IPS DF 6.9 (cell line): Measurements from ENCODE around the gene PODXL2.
"Not testable (repeated sequence)": the region's sequence is repeated elsewhere in the genome, so short reads cannot be mapped to it uniquely, and the experiment has no call there.

Source experiments
- DNase-seq: peaks from one replicate; pipeline ENCODE4 v3.0.0-alpha.2; 2013; ENCODE audit warnings: low read depth, low spot score
- H3K27ac ChIP-seq: one replicate; pipeline ENCODE4 v1.5.1; 2013; ENCODE audit warnings: low read length, control low read depth
- H3K27me3 ChIP-seq: 2 replicates; pipeline ENCODE4 v1.6.1; 2013; ENCODE audit warnings: mild to moderate bottlenecking, low read length; ENCODE audit not compliant: control insufficient read depth, insufficient read depth
- H3K36me3 ChIP-seq: 2 replicates; pipeline ENCODE4 v1.6.1; 2013; ENCODE audit warnings: low read length; ENCODE audit not compliant: control insufficient read depth, insufficient read depth
- H3K4me1 ChIP-seq: 2 replicates; pipeline ENCODE4 v1.6.1; 2013; ENCODE audit warnings: low read length; ENCODE audit not compliant: control insufficient read depth, insufficient read depth
- H3K4me3 ChIP-seq: 2 replicates; pipeline ENCODE4 v1.5.1; 2013; ENCODE audit warnings: mild to moderate bottlenecking, low read length
- H3K9me3 ChIP-seq: 2 replicates; pipeline ENCODE4 v1.6.1; 2013; ENCODE audit warnings: low read length, inconsistent platforms; ENCODE audit not compliant: control insufficient read depth, insufficient read depth
- WGBS: extraction: QIAGEN DNeasy Blood & Tissue Kit; methylation state at CpG from one replicate; pipeline ENCODE4 v1.1.7; 2013; ENCODE audit warnings: mixed read lengths, missing lambda C conversion rate; ENCODE audit not compliant: insufficient read length, insufficient coverage; 5-methylcytosine and 5-hydroxymethylcytosine counted together

Gene PODXL2

GRCh38 chr3:127699416-127700300, 70.7 kb downstream of the PODXL2 start:
- H3K36me3 ChIP-seq: no peaks in the 10 kb centered on the region
- H3K9me3 ChIP-seq: no peaks in the 10 kb centered on the region
- no peak overlapping the region for H3K27ac ChIP-seq
- WGBS: no CpG with 5 or more reads among the region's 9 CpGs
- H3K27me3 ChIP-seq: no peaks in the 10 kb centered on the region
- no peak for DNase-seq
- H3K4me1 ChIP-seq: peaks cover 4% of the 10 kb centered on the region; the same call in 1 of the 2 replicates
- H3K4me3 ChIP-seq: no peak overlapping the region

GRCh38 chr3:127700406-127700805, 71.4 kb downstream of the PODXL2 start:
- Histone ChIP-seq H3K4me1 (peaks cover 4% of the 10 kb centered on the region; the same call in 1 of the 2 replicates), H3K27me3 (no peaks in the 10 kb centered on the region), H3K4me3 (no peak overlapping the region), H3K36me3 (no peaks in the 10 kb centered on the region), H3K27ac (no peak overlapping the region), H3K9me3 (no peaks in the 10 kb centered on the region)
- no CpG with 5 or more reads among the region's 5 CpGs for WGBS
- no peak for DNase-seq

- no CpG with 5 or more reads among the region's 11 CpGs for WGBS
- Histone ChIP-seq H3K27ac (no peak overlapping the region), H3K9me3 (no peaks in the 10 kb centered on the region), H3K4me1 (peaks cover 4% of the 10 kb centered on the region; the same call in 1 of the 2 replicates), H3K27me3 (no peaks in the 10 kb centered on the region), H3K4me3 (no peak overlapping the region), H3K36me3 (no peaks in the 10 kb centered on the region)
- no peak for DNase-seq
Measured at GRCh38 chr3:127701280-127701911, 72.4 kb downstream of the PODXL2 start.

- H3K4me1 ChIP-seq: peaks cover 3% of the 10 kb centered on the region; the same call in 1 of the 2 replicates
- H3K4me3 ChIP-seq: no peak overlapping the region
- H3K27me3 ChIP-seq: no peaks in the 10 kb centered on the region
- no peaks in the 10 kb centered on the region for H3K9me3 ChIP-seq
- DNase-seq: no peak
- no peaks in the 10 kb centered on the region for H3K36me3 ChIP-seq
- WGBS: no CpG with 5 or more reads among the region's 4 CpGs
- H3K27ac ChIP-seq: no peak overlapping the region
Measured at GRCh38 chr3:127702151-127702578, 73.2 kb downstream of the PODXL2 start.

GRCh38 chr3:127704840-127705239, 75.9 kb downstream of the PODXL2 start:
- not testable (repeated sequence) for H3K36me3 ChIP-seq, H3K27me3 ChIP-seq, H3K4me3 ChIP-seq, DNase-seq, H3K4me1 ChIP-seq, H3K9me3 ChIP-seq, H3K27ac ChIP-seq
- no CpG with 5 or more reads among the region's 4 CpGs for WGBS

- H3K27ac ChIP-seq: no peak overlapping the region
- no CpG with 5 or more reads among the region's 7 CpGs for WGBS
Measured at GRCh38 chr3:127706312-127706711, 77.3 kb downstream of the PODXL2 start.

GRCh38 chr3:127706785-127707351, 77.9 kb downstream of the PODXL2 start:
- Histone ChIP-seq H3K27me3 (no peaks in the 10 kb centered on the region), H3K27ac (no peak overlapping the region), H3K4me3 (no peak overlapping the region), H3K9me3 (no peaks in the 10 kb centered on the region), H3K36me3 (no peaks in the 10 kb centered on the region), H3K4me1 (peaks cover 3% of the 10 kb centered on the region; the same call in 1 of the 2 replicates)
- no peak for DNase-seq
- WGBS: no CpG with 5 or more reads among the region's 16 CpGs

More at GRCh38 chr3:127706312-127706711, 77.3 kb downstream of the PODXL2 start:
- Histone ChIP-seq H3K4me3 (no peak overlapping the region), H3K9me3 (no peaks in the 10 kb centered on the region), H3K36me3 (no peaks in the 10 kb centered on the region), H3K27me3 (no peaks in the 10 kb centered on the region), H3K4me1 (peaks cover 3% of the 10 kb centered on the region; the same call in 1 of the 2 replicates)
- no peak for DNase-seq

- no peaks in the 10 kb centered on the region for H3K36me3 ChIP-seq
- peaks cover 3% of the 10 kb centered on the region; the same call in 1 of the 2 replicates for H3K4me1 ChIP-seq
- no peak overlapping the region for H3K4me3 ChIP-seq
- H3K27me3 ChIP-seq: no peaks in the 10 kb centered on the region
- DNase-seq: no peak
- H3K27ac ChIP-seq: no peak overlapping the region
- H3K9me3 ChIP-seq: no peaks in the 10 kb centered on the region
- no CpG with 5 or more reads among the region's 13 CpGs for WGBS
Measured at GRCh38 chr3:127707851-127708411, 78.9 kb downstream of the PODXL2 start.

- Histone ChIP-seq H3K36me3 (no peaks in the 10 kb centered on the region), H3K4me1 (no peaks in the 10 kb centered on the region), H3K4me3 (no peak overlapping the region), H3K27ac (no peak overlapping the region), H3K9me3 (no peaks in the 10 kb centered on the region), H3K27me3 (no peaks in the 10 kb centered on the region)
- DNase-seq: no peak
- no CpG with 5 or more reads among the region's 2 CpGs for WGBS
Measured at GRCh38 chr3:127708837-127709236, 79.9 kb downstream of the PODXL2 start.
